CD4-positive, alpha-beta T cell (primary cell): ENCODE results near the gene MIOS. TPM values are rescaled to one million over a fixed set of nuclear protein-coding genes. Genes with fewer than 3 reads are reported as not detected.

Experiments
- ATAC-seq: fragments of 200-7000 bp; cut with Tn5 transposase; one replicate; pipeline ENCODE4 v1.10.0; 2022; ENCODE audit warnings: mild to moderate bottlenecking; ENCODE audit not compliant: poor library complexity
- CTCF ChIA-PET: fragments of 350-600 bp; sonication (Branson Sonifier 250); formaldehyde crosslinking; loops from one replicate; lab custom pipeline; 2021; ENCODE audit warnings: antibody characterized with exemption, inconsistent platforms; lab: Charles Lee
- POLR2A ChIA-PET: fragments of 350-600 bp; sonication (Branson Sonifier 250); formaldehyde crosslinking; loops from one replicate; lab custom pipeline; 2021; ENCODE audit warnings: antibody characterized with exemption, inconsistent platforms; lab: Charles Lee
- DNase-seq, 14 experiments: peaks; one replicate each; pipeline ENCODE4 v3.0.0-alpha.2; 2013 to 2020; ENCODE audit warnings: mixed read lengths in 2 of 14
- H3K27ac ChIP-seq, 2 donors: one replicate each; pipeline versions ENCODE4 v1.5.1 to v1.7.0; 2013; ENCODE audit warnings: low read length in 2 of 2, low read depth in 1 of 2, mild to moderate bottlenecking in 1 of 2
- H3K27me3 ChIP-seq, 2 experiments: 1 replicate in 1 of 2; 2 replicates in 1 of 2; pipeline versions ENCODE4 v1.6.1 to v1.7.0; 2013; ENCODE audit warnings: low read length in 2 of 2, control low read depth in 1 of 2, mild to moderate bottlenecking in 1 of 2, moderate library complexity in 1 of 2; ENCODE audit not compliant: insufficient read depth in 2 of 2, control insufficient read depth in 1 of 2
- H3K36me3 ChIP-seq: one replicate; pipeline ENCODE4 v1.6.1; 2013; ENCODE audit warnings: low read length, control low read depth; ENCODE audit not compliant: insufficient read depth
- H3K4me1 ChIP-seq: one replicate; pipeline ENCODE4 v1.6.1; 2013; ENCODE audit warnings: low read length, control low read depth; ENCODE audit not compliant: insufficient read depth
- H3K4me3 ChIP-seq: one replicate; pipeline ENCODE4 v1.5.1; 2013; ENCODE audit warnings: mild to moderate bottlenecking, low read length, moderate library complexity
- H3K9me3 ChIP-seq, 2 experiments: 1 replicate in 1 of 2; 2 replicates in 1 of 2; pipeline versions ENCODE4 v1.6.1 to v1.7.0; 2013; ENCODE audit warnings: low read length in 2 of 2, mild to moderate bottlenecking in 2 of 2, control low read depth in 1 of 2, moderate library complexity in 1 of 2; ENCODE audit not compliant: control insufficient read depth in 1 of 2, insufficient read depth in 1 of 2
- H3K27ac Mint-ChIP-seq: one replicate; pipeline ENCODE4 v1.8.0; 2020; ENCODE audit warnings: mixed read lengths
- H3K27me3 Mint-ChIP-seq: one replicate; pipeline ENCODE4 v1.8.0; 2021; ENCODE audit warnings: mixed read lengths
- H3K36me3 Mint-ChIP-seq: one replicate; pipeline ENCODE4 v1.8.0; 2021; ENCODE audit warnings: low read depth, mixed read lengths
- H3K4me1 Mint-ChIP-seq: one replicate; pipeline ENCODE4 v1.8.0; 2021; ENCODE audit warnings: low read depth, mixed read lengths
- H3K4me3 Mint-ChIP-seq: one replicate; pipeline ENCODE4 v1.8.0; 2020; ENCODE audit warnings: mild to moderate bottlenecking, mixed read lengths
- H3K9me3 Mint-ChIP-seq: one replicate; pipeline ENCODE4 v1.8.0; 2020; ENCODE audit warnings: mixed read lengths
- CTCF ChIP-seq: fragments of 200-600 bp; IDR thresholded peaks from one replicate; pipeline ENCODE4 v1.8.0; 2022; ENCODE audit warnings: antibody characterized with exemption, mild to moderate bottlenecking
- intact Hi-C, 2 experiments: fragments of 100-400 bp; cut with DNase I in 1 of 2; cut with micrococcal nuclease in 1 of 2; formaldehyde crosslinking; loops; one replicate each; pipeline versions ENCODE4 v1.15.1 to v1.9.0; 2023 to 2025; cut with DNase I, micrococcal nuclease
- total RNA-seq, 174 experiments: library from RNA in 2 of 174; stranded (reverse) in 2 of 174; gene quantifications; one replicate each; pipeline ENCODE4 v1.2.3 and lab custom pipeline; 2021 to 2026

The MIOS gene
- total RNA-seq, 2 experiments from 2014 or later = 30.8 to 33.3 TPM

GRCh38 chr7:7573701-7574100, 7.0 kb downstream of the MIOS start:
- ATAC-seq (no peak), DNase-seq (no peak)
- Mint-ChIP-seq H3K4me3 (no peak overlapping the region), H3K27ac (no peak overlapping the region), H3K9me3 (no peaks in the 10 kb centered on the region), H3K27me3 (no peaks in the 10 kb centered on the region), H3K36me3 (peaks cover 36% of the 10 kb centered on the region), H3K4me1 (peaks cover 27% of the 10 kb centered on the region)
- POLR2A ChIA-PET = no interaction called here
- intact Hi-C loops = no loop called here
- Histone ChIP-seq H3K4me1 (peaks cover 11% of the 10 kb centered on the region), H3K9me3 (no peaks in the 10 kb centered on the region), H3K36me3 (peaks cover 4% of the 10 kb centered on the region), H3K27me3 (no peaks in the 10 kb centered on the region), H3K27ac (no peak overlapping the region), H3K4me3 (no peak overlapping the region)
- CTCF ChIA-PET = no interaction called here
- TF ChIP-seq CTCF = no peak

GRCh38 chr7:7576344-7576743, 9.7 kb downstream of the MIOS start:
- Mint-ChIP-seq H3K4me1 (peaks cover 4% of the 10 kb centered on the region), H3K4me3 (no peak overlapping the region), H3K36me3 (peaks cover 35% of the 10 kb centered on the region), H3K27ac (no peak overlapping the region), H3K27me3 (no peaks in the 10 kb centered on the region), H3K9me3 (no peaks in the 10 kb centered on the region)
- no peaks in the 10 kb centered on the region for H3K27me3 ChIP-seq
- H3K4me3 ChIP-seq = no peak overlapping the region
- no peak overlapping the region for H3K27ac ChIP-seq
- H3K4me1 ChIP-seq = no peaks in the 10 kb centered on the region
- intact Hi-C loops = no loop called here
- ChIA-PET CTCF (no interaction called here), POLR2A (interaction anchor here (0.6 kb wide), 1 partner anchor 10 kb away, joined by 3 read pairs; the partner anchor contains the start of gene MIOS)
- TF ChIP-seq CTCF = no peak
- ATAC-seq = no peak
- H3K9me3 ChIP-seq = no peaks in the 10 kb centered on the region
- H3K36me3 ChIP-seq = peaks cover 4% of the 10 kb centered on the region
- DNase-seq = no peak

GRCh38 chr7:7577888-7578287, 11.2 kb downstream of the MIOS start:
- Histone ChIP-seq H3K36me3 (peaks cover 5% of the 10 kb centered on the region), H3K27ac (no peak overlapping the region), H3K4me1 (no peaks in the 10 kb centered on the region), H3K9me3 (no peaks in the 10 kb centered on the region), H3K4me3 (no peak overlapping the region), H3K27me3 (no peaks in the 10 kb centered on the region)
- Mint-ChIP-seq H3K27ac (no peak overlapping the region), H3K4me3 (no peak overlapping the region), H3K36me3 (peaks cover 32% of the 10 kb centered on the region), H3K27me3 (no peaks in the 10 kb centered on the region), H3K4me1 (peaks cover 4% of the 10 kb centered on the region), H3K9me3 (no peaks in the 10 kb centered on the region)
- CTCF ChIA-PET = no interaction called here
- DNase-seq (no peak), ATAC-seq (no peak)
- TF ChIP-seq CTCF = no peak
- intact Hi-C loops = no loop called here
- POLR2A ChIA-PET = no interaction called here
